ENCODE results near the gene IL9R.
"Not testable (repeated sequence)": the region's sequence is repeated elsewhere in the genome, so short reads cannot be mapped to it uniquely, and the experiment has no call there.

DNA sequence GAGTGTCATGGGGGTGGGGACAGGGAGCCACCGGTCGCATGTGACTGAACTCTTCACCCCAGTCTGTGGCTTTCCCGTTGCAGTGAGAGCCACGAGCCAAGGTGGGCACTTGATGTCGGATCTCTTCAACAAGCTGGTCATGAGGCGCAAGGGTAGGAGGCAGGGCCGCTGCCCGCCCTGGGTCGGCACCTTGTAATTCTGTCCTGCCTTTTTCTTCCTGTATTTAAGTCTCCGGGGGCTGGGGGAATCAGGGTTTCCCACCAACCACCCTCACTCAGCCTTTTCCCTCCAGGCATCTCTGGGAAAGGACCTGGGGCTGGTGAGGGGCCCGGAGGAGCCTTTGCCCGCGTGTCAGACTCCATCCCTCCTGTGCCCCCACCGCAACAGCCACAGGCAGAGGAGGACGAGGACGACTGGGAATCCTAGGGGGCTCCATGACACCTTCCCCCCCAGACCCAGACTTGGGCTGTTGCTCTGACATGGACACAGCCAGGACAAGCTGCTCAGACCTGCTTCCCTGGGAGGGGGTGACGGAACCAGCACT, 27.5 kb downstream of the IL9R start:
- not testable (repeated sequence) for TF ChIP-seq RCOR1 (IDR thresholded peaks at IDR 0.05; ENCODE audit: insufficient replicate concordance, low read length); POLR2A (IDR thresholded peaks at IDR 0.05; ENCODE audit: low read depth, low read length); RFX5 (IDR thresholded peaks at IDR 0.05; ENCODE audit: low read depth, low read length); CEBPB (IDR thresholded peaks at IDR 0.05; ENCODE audit: low read depth, low read length); SMC3 (IDR thresholded peaks at IDR 0.05; ENCODE audit: low read depth, low read length); RAD21 (IDR thresholded peaks at IDR 0.05; ENCODE audit: low read length); NFE2L2 (IDR thresholded peaks at IDR 0.05; ENCODE audit: low read depth, low read length); FOS (IDR thresholded peaks at IDR 0.05; ENCODE audit: low read depth, low read length); MXI1 (IDR thresholded peaks at IDR 0.05; ENCODE audit: borderline replicate concordance, low read depth, low read length); BHLHE40 (IDR thresholded peaks at IDR 0.05; ENCODE audit: low read depth, low read length); CHD1 (IDR thresholded peaks at IDR 0.05; ENCODE audit: low read depth, low read length)
- TF ChIP-seq, protein P1, sequence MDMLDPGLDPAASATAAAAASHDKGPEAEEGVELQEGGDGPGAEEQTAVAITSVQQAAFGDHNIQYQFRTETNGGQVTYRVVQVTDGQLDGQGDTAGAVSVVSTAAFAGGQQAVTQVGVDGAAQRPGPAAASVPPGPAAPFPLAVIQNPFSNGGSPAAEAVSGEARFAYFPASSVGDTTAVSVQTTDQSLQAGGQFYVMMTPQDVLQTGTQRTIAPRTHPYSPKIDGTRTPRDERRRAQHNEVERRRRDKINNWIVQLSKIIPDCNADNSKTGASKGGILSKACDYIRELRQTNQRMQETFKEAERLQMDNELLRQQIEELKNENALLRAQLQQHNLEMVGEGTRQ (IDR thresholded peaks at IDR 0.05; ENCODE audit: low read depth, low read length) = not testable (repeated sequence)
- TF ChIP-seq, protein P2, sequence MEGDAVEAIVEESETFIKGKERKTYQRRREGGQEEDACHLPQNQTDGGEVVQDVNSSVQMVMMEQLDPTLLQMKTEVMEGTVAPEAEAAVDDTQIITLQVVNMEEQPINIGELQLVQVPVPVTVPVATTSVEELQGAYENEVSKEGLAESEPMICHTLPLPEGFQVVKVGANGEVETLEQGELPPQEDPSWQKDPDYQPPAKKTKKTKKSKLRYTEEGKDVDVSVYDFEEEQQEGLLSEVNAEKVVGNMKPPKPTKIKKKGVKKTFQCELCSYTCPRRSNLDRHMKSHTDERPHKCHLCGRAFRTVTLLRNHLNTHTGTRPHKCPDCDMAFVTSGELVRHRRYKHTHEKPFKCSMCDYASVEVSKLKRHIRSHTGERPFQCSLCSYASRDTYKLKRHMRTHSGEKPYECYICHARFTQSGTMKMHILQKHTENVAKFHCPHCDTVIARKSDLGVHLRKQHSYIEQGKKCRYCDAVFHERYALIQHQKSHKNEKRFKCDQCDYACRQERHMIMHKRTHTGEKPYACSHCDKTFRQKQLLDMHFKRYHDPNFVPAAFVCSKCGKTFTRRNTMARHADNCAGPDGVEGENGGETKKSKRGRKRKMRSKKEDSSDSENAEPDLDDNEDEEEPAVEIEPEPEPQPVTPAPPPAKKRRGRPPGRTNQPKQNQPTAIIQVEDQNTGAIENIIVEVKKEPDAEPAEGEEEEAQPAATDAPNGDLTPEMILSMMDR (conservative IDR thresholded peaks at IDR 0.05; ENCODE audit: low read depth, low read length) = not testable (repeated sequence)
- TF ChIP-seq, protein P3, sequence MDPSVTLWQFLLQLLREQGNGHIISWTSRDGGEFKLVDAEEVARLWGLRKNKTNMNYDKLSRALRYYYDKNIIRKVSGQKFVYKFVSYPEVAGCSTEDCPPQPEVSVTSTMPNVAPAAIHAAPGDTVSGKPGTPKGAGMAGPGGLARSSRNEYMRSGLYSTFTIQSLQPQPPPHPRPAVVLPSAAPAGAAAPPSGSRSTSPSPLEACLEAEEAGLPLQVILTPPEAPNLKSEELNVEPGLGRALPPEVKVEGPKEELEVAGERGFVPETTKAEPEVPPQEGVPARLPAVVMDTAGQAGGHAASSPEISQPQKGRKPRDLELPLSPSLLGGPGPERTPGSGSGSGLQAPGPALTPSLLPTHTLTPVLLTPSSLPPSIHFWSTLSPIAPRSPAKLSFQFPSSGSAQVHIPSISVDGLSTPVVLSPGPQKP (IDR thresholded peaks at IDR 0.05; ENCODE audit: borderline replicate concordance, low read depth, low read length) = not testable (repeated sequence)
